Neural crest cell (in vitro differentiated cells): ENCODE data around the gene MINPP1. TPM values are rescaled to one million over a fixed set of nuclear protein-coding genes. Genes with fewer than 3 reads are reported as not detected.

Experiments used
- DNase-seq: peaks from one replicate; pipeline ENCODE4 v3.0.0; 2021; ENCODE audit warnings: low read depth, mixed read lengths, low spot score
- H3K27ac Mint-ChIP-seq: one replicate; pipeline ENCODE4 v1.8.0; 2021; ENCODE audit warnings: mild to moderate bottlenecking, mixed read lengths; ENCODE audit not compliant: unreplicated experiment
- H3K27me3 Mint-ChIP-seq: 2 replicates; pipeline ENCODE4 v1.8.0; 2021; ENCODE audit warnings: low read depth, mild to moderate bottlenecking, mixed read lengths
- H3K36me3 Mint-ChIP-seq: 2 replicates; pipeline ENCODE4 v1.8.0; 2021; ENCODE audit warnings: low read depth, mild to moderate bottlenecking, mixed read lengths
- H3K4me1 Mint-ChIP-seq: 2 replicates; pipeline ENCODE4 v1.8.0; 2021; ENCODE audit warnings: mixed read lengths
- H3K4me3 Mint-ChIP-seq: one replicate; pipeline ENCODE4 v1.8.0; 2021; ENCODE audit warnings: mild to moderate bottlenecking, mixed read lengths
- H3K9me3 Mint-ChIP-seq: 2 replicates; pipeline ENCODE4 v1.8.0; 2021; ENCODE audit warnings: mixed read lengths
- total RNA-seq: library from RNA; stranded (reverse); gene quantifications from 2 replicates; pipeline ENCODE4 v1.2.1, GENCODE V29; 2021
- TF ChIP-seq, protein P1 (sequence below): fragments of 200-600 bp; sonication (generic); conservative IDR thresholded peaks from 2 replicates; pipeline ENCODE4 v1.5.0; 2021; ENCODE audit warnings: antibody characterized with exemption, mild to moderate bottlenecking

MINPP1 gene
- total RNA-seq, 1 donor from 2014 or later, result 23.9 TPM

DNA sequence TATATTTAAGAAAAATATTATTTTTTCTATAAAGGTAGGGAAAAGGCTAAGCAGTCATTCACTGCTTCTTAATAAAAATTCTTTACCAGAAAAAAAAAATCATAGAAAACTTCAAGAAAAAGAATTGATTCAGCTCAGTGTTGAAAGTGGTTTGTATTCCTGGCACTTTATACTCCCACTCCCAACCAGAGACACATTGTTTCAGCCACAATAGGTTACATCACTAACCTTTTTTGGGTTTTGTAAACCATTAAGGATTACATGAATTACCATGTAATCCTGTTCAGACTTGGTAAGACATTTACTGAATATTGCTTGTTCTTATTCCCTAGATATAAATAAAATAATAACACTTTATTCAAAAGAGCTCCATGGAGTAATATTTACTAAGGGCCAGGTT, 46.6 kb downstream of the MINPP1 start:
- DNase-seq, result no peak
- H3K4me3 Mint-ChIP-seq, result no peak overlapping the region
- peaks cover 20% of the 10 kb centered on the region for H3K4me1 Mint-ChIP-seq
- no peak overlapping the region for H3K27ac Mint-ChIP-seq
- H3K36me3 Mint-ChIP-seq, result peaks cover 24% of the 10 kb centered on the region
- H3K9me3 Mint-ChIP-seq, result no peaks in the 10 kb centered on the region
- TF ChIP-seq, protein P1, sequence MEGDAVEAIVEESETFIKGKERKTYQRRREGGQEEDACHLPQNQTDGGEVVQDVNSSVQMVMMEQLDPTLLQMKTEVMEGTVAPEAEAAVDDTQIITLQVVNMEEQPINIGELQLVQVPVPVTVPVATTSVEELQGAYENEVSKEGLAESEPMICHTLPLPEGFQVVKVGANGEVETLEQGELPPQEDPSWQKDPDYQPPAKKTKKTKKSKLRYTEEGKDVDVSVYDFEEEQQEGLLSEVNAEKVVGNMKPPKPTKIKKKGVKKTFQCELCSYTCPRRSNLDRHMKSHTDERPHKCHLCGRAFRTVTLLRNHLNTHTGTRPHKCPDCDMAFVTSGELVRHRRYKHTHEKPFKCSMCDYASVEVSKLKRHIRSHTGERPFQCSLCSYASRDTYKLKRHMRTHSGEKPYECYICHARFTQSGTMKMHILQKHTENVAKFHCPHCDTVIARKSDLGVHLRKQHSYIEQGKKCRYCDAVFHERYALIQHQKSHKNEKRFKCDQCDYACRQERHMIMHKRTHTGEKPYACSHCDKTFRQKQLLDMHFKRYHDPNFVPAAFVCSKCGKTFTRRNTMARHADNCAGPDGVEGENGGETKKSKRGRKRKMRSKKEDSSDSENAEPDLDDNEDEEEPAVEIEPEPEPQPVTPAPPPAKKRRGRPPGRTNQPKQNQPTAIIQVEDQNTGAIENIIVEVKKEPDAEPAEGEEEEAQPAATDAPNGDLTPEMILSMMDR, result no peak
- H3K27me3 Mint-ChIP-seq, result no peaks in the 10 kb centered on the region

DNA sequence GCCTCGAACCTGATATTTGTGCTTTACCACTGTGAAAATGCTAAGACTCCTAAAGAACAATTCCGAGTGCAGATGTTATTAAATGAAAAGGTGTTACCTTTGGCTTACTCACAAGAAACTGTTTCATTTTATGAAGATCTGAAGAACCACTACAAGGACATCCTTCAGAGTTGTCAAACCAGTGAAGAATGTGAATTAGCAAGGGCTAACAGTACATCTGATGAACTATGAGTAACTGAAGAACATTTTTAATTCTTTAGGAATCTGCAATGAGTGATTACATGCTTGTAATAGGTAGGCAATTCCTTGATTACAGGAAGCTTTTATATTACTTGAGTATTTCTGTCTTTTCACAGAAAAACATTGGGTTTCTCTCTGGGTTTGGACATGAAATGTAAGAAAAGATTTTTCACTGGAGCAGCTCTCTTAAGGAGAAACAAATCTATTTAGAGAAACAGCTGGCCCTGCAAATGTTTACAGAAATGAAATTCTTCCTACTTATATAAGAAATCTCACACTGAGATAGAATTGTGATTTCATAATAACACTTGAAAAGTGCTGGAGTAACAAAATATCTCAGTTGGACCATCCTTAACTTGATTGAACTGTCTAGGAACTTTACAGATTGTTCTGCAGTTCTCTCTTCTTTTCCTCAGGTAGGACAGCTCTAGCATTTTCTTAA, 47.7 kb downstream of the MINPP1 start:
- Mint-ChIP-seq H3K36me3 (peaks cover 22% of the 10 kb centered on the region), H3K9me3 (no peaks in the 10 kb centered on the region), H3K27me3 (no peaks in the 10 kb centered on the region), H3K4me1 (peaks cover 20% of the 10 kb centered on the region), H3K27ac (no peak overlapping the region), H3K4me3 (no peak overlapping the region)
- no peak for DNase-seq
- TF ChIP-seq, protein P1, result no peak

DNA sequence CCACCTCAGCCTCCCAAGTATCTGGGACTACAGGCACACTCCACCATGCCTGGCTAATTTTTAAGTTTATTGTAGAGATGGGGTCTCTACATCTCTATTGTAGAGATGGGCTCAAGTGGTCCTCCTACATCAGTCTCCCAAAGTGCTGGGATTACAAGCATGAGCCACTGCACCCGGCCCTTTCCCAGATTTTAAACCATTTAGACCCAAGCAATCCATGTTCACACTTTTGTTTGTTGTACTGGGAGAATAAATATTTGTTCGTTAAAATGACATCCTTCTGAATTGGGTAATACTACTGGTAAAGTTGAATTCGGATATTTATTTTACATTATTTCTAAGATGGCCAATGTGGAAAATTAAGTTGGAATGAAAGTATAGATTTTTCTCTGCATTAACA, 52.7 kb downstream of the MINPP1 start:
- Mint-ChIP-seq H3K4me1 (peaks cover 6% of the 10 kb centered on the region), H3K4me3 (no peak overlapping the region), H3K27ac (no peak overlapping the region), H3K36me3 (peaks cover 15% of the 10 kb centered on the region), H3K27me3 (no peaks in the 10 kb centered on the region), H3K9me3 (no peaks in the 10 kb centered on the region)
- TF ChIP-seq, protein P1, result no peak
- DNase-seq, result no peak

DNA sequence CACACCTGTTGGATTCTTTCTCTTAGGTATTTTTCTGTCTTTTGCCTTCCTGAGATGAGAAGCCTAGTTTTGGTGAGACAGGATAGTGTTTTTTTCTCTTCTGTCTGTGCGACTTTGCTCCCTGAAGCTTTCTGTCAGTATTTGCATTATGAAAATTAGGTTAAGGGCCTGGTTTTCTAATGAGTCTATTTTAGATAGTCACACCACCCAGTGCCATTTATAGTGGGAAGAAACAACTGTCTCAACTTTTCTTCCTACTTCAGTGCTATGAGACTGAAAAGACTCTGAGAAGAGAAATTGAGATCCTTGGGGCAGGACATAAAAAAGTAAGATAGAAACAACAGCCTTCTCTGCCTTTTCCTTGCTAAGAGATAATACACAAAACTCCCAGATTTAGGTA, 53.6 kb downstream of the MINPP1 start:
- H3K27ac Mint-ChIP-seq, result no peak overlapping the region
- H3K9me3 Mint-ChIP-seq, result no peaks in the 10 kb centered on the region
- peaks cover 9% of the 10 kb centered on the region for H3K36me3 Mint-ChIP-seq
- H3K27me3 Mint-ChIP-seq, result no peaks in the 10 kb centered on the region
- H3K4me1 Mint-ChIP-seq, result peaks cover 6% of the 10 kb centered on the region
- no peak for DNase-seq
- no peak overlapping the region for H3K4me3 Mint-ChIP-seq
- TF ChIP-seq, protein P1, result no peak

DNA sequence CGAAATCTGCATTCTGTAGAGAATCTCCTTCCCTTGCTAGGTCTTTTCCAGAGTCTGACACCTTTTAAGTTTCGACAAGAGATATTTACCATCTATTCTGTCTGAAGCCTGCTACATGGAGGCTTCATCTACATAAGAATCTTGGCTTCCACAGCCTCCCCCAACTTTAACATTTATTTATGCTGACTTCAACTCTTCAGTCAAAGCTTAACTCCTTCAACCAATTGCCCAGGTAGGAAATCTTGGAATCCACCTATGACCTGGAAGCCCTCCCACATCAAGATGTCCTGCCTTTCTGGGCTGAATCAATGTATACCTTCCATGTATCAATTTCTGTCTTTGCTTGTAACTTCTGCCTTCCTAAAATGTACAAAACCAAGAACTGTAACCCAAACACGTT, 54.7 kb downstream of the MINPP1 start:
- Mint-ChIP-seq H3K36me3 (peaks cover 4% of the 10 kb centered on the region), H3K27ac (no peak overlapping the region), H3K9me3 (no peaks in the 10 kb centered on the region), H3K4me3 (no peak overlapping the region), H3K4me1 (peaks cover 6% of the 10 kb centered on the region), H3K27me3 (no peaks in the 10 kb centered on the region)
- TF ChIP-seq, protein P1, result no peak
- DNase-seq, result no peak
